ENCODE data around the gene ANKRD49.

Gene ANKRD49

GRCh38 chr11:94452988-94453387, 40.8 kb upstream of the ANKRD49 start:
- Histone ChIP-seq H3K4me1 (ENCODE audit: low read length) (no peaks in the 10 kb centered on the region), H3K4me2 (ENCODE audit: low read depth, low read length) (no peak overlapping the region), H3K27ac (ENCODE audit: low read length) (no peak overlapping the region), H3K4me3 (ENCODE audit: low read length) (no peak overlapping the region), H2AFZ (ENCODE audit: low read length) (no peak overlapping the region), H3K9me2 (replicated peaks; ENCODE audit: insufficient read depth, low read length) (no peaks in the 10 kb centered on the region), H3K9ac (ENCODE audit: low read length) (no peak overlapping the region), H3F3A (ENCODE audit: insufficient read depth, low read length) (no peaks in the 10 kb centered on the region), H4K20me1 (ENCODE audit: insufficient read depth, low read length) (no peaks in the 10 kb centered on the region), H3K79me2 (ENCODE audit: low read length) (no peaks in the 10 kb centered on the region), H3K36me3 (replicated peaks; ENCODE audit: insufficient read depth, low read length) (no peaks in the 10 kb centered on the region), H3K9me3 (replicated peaks; ENCODE audit: insufficient read depth, low read length) (no peaks in the 10 kb centered on the region), H3K27me3 (replicated peaks; ENCODE audit: insufficient read depth, low read length) (no peaks in the 10 kb centered on the region)
- no peak for TF ChIP-seq EZH2 (optimal IDR thresholded peaks at IDR 0.05; ENCODE audit: low read depth, low read length)
- TF ChIP-seq CTCF (IDR thresholded peaks at IDR 0.05; ENCODE audit: low read length): no peak
- TF ChIP-seq EZH2phosphoT487 (IDR thresholded peaks at IDR 0.05; ENCODE audit: low read length): no peak
- DNase-seq: no peak

DNA sequence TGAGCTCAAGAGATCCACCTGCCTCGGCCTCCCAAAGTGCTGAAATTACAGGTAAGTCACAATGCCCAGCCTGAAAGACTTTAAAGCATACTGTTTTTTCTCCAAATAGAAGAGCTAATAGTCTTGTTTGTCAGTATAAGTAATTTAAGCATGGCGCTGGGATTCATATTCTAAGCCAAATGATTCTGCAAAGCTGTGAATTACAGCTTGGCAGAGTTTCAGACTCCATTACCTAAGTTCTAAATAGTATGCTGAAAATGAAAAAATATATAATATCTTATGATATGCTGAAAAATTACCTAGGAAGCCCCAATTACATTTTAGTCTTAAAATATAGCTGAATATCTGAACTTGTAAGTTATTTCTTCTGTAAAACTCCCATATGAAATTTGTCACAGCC, 39.5 kb upstream of the ANKRD49 start:
- Histone ChIP-seq H3F3A (ENCODE audit: insufficient read depth, low read length) (no peaks in the 10 kb centered on the region), H3K4me2 (ENCODE audit: low read depth, low read length) (no peak overlapping the region), H3K27ac (ENCODE audit: low read length) (no peak overlapping the region), H3K9ac (ENCODE audit: low read length) (no peak overlapping the region), H3K4me3 (ENCODE audit: low read length) (no peak overlapping the region), H3K36me3 (replicated peaks; ENCODE audit: insufficient read depth, low read length) (no peaks in the 10 kb centered on the region), H3K9me3 (replicated peaks; ENCODE audit: insufficient read depth, low read length) (no peaks in the 10 kb centered on the region), H3K4me1 (ENCODE audit: low read length) (no peaks in the 10 kb centered on the region), H2AFZ (ENCODE audit: low read length) (no peak overlapping the region), H3K27me3 (replicated peaks; ENCODE audit: insufficient read depth, low read length) (no peaks in the 10 kb centered on the region), H3K79me2 (ENCODE audit: low read length) (no peaks in the 10 kb centered on the region), H4K20me1 (ENCODE audit: insufficient read depth, low read length) (no peaks in the 10 kb centered on the region), H3K9me2 (replicated peaks; ENCODE audit: insufficient read depth, low read length) (no peaks in the 10 kb centered on the region)
- TF ChIP-seq CTCF (IDR thresholded peaks at IDR 0.05; ENCODE audit: low read length) (no peak), EZH2phosphoT487 (IDR thresholded peaks at IDR 0.05; ENCODE audit: low read length) (no peak), EZH2 (optimal IDR thresholded peaks at IDR 0.05; ENCODE audit: low read depth, low read length) (no peak)
- no peak for DNase-seq

GRCh38 chr11:94455861-94456260, 37.9 kb upstream of the ANKRD49 start:
- H3K27me3 ChIP-seq (replicated peaks; ENCODE audit: insufficient read depth, low read length): no peaks in the 10 kb centered on the region
- no peaks in the 10 kb centered on the region for H3K4me1 ChIP-seq (ENCODE audit: low read length)
- no peaks in the 10 kb centered on the region for H3K79me2 ChIP-seq (ENCODE audit: low read length)
- no peak overlapping the region for H3K4me3 ChIP-seq (ENCODE audit: low read length)
- H4K20me1 ChIP-seq (ENCODE audit: insufficient read depth, low read length): no peaks in the 10 kb centered on the region
- no peaks in the 10 kb centered on the region; the same call in 1 of the 2 replicates for H3K36me3 ChIP-seq (replicated peaks; ENCODE audit: insufficient read depth, low read length)
- no peak overlapping the region for H2AFZ ChIP-seq (ENCODE audit: low read length)
- no peaks in the 10 kb centered on the region for H3K9me2 ChIP-seq (replicated peaks; ENCODE audit: insufficient read depth, low read length)
- H3K4me2 ChIP-seq (ENCODE audit: low read depth, low read length): no peak overlapping the region
- H3K9me3 ChIP-seq (replicated peaks; ENCODE audit: insufficient read depth, low read length): no peaks in the 10 kb centered on the region
- no peaks in the 10 kb centered on the region for H3F3A ChIP-seq (ENCODE audit: insufficient read depth, low read length)
- no peak for TF ChIP-seq CTCF (IDR thresholded peaks at IDR 0.05; ENCODE audit: low read length)
- TF ChIP-seq EZH2 (optimal IDR thresholded peaks at IDR 0.05; ENCODE audit: low read depth, low read length): no peak
- TF ChIP-seq EZH2phosphoT487 (IDR thresholded peaks at IDR 0.05; ENCODE audit: low read length): no peak
- DNase-seq: no peak
- no peak overlapping the region for H3K9ac ChIP-seq (ENCODE audit: low read length)
- no peak overlapping the region for H3K27ac ChIP-seq (ENCODE audit: low read length)
